ENCODE results near the gene SURF6.
"Not testable (repeated sequence)": the region's sequence is repeated elsewhere in the genome, so short reads cannot be mapped to it uniquely, and the experiment has no call there.

The SURF6 gene

DNA sequence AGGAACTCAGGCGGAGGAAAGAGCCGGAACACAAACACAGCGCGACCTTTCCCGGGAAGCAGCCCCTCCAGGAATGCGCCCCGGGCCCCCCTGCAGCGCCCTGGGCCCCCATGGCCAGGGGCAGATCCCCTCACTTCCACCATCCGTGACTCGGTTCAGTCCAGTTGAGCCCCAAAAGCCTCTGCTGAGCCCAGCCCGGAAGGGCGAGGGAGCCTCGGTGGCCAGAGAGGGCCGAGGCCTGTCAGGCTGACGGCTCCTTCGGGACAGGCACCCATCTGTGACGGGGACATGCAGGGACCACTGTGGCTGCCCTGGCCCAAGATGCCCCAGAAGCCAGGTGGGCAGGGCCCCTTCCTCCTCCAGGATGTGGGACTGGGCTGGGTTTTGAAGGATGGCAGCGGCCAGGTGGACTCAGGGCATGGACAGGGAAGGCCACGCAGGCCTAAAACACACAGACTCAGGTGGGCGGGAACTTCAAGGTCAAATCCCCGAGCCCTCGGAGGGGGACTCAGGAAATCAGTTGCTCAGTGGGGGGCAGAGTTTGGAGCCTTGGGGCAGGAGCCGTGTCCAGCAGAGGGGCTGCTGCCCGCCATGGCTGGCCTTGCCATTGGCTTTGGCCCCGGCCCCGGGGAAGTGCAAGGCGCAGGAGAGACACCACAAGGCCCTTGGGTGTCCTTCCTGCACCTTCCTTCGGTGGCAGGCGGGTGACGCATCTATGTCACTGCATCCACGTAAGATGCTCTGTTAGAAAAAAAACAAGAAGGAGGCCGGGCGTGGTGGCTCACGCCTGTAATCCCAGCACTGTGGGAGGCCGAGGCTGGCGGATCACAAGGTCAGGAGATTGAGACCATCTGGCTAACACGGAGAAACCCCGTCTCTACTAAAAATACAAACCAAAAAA lies 31.3 kb downstream of the SURF6 start:
- Histone ChIP-seq H3K27ac (ENCODE audit: low read depth, low read length) (no peak overlapping the region), H3K36me3 (ENCODE audit: insufficient read depth, low read length) (no peaks in the 10 kb centered on the region), H2AFZ (ENCODE audit: low read length, unreplicated experiment) (no peak overlapping the region), H3K27me3 (ENCODE audit: insufficient read depth, low read length) (peaks cover 75% of the 10 kb centered on the region), H3K4me3 (ENCODE audit: low read depth, low read length) (no peak overlapping the region), H3K4me1 (ENCODE audit: control insufficient read depth, insufficient read depth, low read length, unreplicated experiment) (no peaks in the 10 kb centered on the region), H3K79me2 (ENCODE audit: control insufficient read depth, insufficient read depth, low read length, unreplicated experiment) (no peaks in the 10 kb centered on the region)

DNA sequence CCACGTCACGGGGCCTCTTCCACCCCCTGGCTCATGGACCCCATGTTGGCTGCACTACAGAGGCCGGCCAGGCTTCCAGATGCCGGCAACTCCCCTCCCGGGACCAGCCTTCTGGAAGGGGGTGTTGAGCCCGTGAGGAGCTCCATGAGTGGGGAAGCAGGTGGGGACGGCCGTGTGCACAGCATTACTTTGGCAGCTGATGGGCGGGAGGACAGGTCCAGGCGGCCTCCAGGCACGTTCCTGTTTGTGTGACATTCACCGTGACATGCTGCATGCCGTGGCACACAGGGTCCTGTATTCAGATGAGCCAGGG lies 31.9 kb downstream of the SURF6 start:
- Histone ChIP-seq H3K4me3 (ENCODE audit: low read depth, low read length) (no peak overlapping the region), H3K27ac (ENCODE audit: low read depth, low read length) (no peak overlapping the region), H3K4me1 (ENCODE audit: control insufficient read depth, insufficient read depth, low read length, unreplicated experiment) (no peaks in the 10 kb centered on the region), H3K79me2 (ENCODE audit: control insufficient read depth, insufficient read depth, low read length, unreplicated experiment) (no peaks in the 10 kb centered on the region), H3K36me3 (ENCODE audit: insufficient read depth, low read length) (no peaks in the 10 kb centered on the region), H3K27me3 (ENCODE audit: insufficient read depth, low read length) (peaks cover 74% of the 10 kb centered on the region), H2AFZ (ENCODE audit: low read length, unreplicated experiment) (no peak overlapping the region)

DNA sequence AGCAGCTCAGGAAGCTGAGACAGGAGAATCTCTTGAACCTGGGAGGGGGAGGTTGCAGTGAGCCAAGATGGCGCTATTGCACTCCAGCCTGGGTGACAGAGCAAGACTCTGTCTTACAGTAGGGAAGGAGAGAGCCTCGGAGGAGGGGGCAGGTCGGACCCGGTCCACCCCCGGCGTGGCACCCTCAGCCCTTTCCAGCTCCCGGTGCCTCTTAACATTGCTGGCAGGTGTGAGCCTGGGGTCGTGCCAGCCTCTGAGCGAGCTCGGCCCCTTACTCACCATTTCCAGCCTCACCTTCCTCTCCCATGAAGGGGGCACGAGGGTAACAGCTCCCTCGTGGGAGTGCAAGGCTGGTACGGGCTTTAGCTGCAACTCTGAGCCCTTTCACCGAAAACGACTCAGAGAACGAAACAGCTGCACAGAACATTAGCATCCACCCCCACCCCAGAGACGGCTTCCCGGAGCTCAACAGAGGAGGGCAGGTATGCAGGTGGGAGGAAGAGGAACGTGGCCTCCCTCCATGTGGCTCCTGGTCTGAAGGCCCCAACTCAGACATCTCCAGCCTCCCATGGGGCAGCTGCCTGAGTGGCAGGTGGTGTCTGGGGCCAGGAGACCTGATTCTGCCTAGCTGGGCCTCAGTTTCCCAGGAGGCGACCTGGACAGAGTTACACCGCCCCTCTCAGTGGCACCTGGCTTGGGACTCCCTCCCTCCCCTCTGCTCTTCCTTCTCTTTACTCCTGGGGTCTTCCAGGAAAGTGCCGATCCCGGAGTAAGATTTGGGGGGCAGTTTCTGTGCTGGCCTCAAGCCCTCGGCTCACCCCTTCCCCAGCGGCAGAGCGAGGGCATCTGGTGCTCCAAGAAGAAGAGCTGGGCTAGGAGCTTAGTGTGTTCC lies 32.5 kb downstream of the SURF6 start:
- no peak overlapping the region for H3K27ac ChIP-seq (ENCODE audit: low read depth, low read length)
- H3K79me2 ChIP-seq (ENCODE audit: control insufficient read depth, insufficient read depth, low read length, unreplicated experiment), result no peaks in the 10 kb centered on the region
- H3K27me3 ChIP-seq (ENCODE audit: insufficient read depth, low read length), result peaks cover 73% of the 10 kb centered on the region
- no peak overlapping the region for H2AFZ ChIP-seq (ENCODE audit: low read length, unreplicated experiment)
- no peak overlapping the region for H3K4me3 ChIP-seq (ENCODE audit: low read depth, low read length)
- H3K36me3 ChIP-seq (ENCODE audit: insufficient read depth, low read length), result no peaks in the 10 kb centered on the region
- H3K4me1 ChIP-seq (ENCODE audit: control insufficient read depth, insufficient read depth, low read length, unreplicated experiment), result no peaks in the 10 kb centered on the region

DNA sequence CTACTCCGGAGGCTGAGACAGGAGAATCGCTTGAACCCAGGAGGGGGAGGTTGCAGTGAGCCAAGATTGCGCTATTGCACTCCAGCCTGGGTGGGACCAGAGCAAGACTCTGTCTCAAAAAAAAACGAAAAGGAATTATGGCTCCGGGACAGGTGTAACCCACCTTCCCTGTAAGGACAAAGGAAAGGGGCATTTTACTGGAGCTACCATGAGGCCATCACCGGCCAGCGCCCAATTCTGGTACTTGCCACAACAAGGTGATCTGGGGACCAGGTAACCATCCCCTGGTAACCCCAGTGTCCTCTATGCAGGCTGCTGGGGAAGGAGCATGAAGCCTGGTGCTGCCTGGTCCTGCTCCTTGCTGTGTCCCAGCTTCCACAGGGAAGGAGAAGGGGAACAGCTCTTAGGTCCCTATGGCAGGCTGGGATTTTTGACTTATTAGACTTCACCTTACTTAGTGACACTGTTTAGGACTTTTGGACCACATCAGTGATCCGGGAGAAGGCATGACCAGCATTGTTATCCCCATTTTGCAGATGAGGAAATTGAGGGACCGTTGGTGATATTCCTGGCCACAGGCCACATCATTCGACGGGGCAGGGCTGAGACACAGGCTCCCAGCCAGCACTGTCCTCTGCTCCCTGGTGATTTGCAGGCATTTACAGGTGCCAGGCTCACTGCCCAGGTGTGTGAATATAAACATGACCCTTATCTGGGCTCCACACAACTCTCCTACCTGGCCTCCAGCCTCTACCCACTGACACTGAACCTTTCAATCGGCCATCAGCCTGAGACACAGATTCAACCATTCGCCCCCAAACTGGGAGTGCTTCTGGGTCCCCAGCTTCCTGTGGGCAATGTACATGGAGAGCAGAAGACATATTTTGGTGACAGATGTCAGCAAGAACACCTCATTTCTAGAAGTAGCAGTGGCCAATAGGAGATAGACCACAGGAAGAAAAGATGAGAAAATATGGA lies 34.4 kb downstream of the SURF6 start:
- Histone ChIP-seq H3K79me2 (ENCODE audit: control insufficient read depth, insufficient read depth, low read length, unreplicated experiment) (no peaks in the 10 kb centered on the region), H3K27ac (ENCODE audit: low read depth, low read length) (no peak overlapping the region), H2AFZ (ENCODE audit: low read length, unreplicated experiment) (no peak overlapping the region), H3K36me3 (ENCODE audit: insufficient read depth, low read length) (no peaks in the 10 kb centered on the region), H3K4me1 (ENCODE audit: control insufficient read depth, insufficient read depth, low read length, unreplicated experiment) (no peaks in the 10 kb centered on the region), H3K4me3 (ENCODE audit: low read depth, low read length) (no peak overlapping the region), H3K27me3 (ENCODE audit: insufficient read depth, low read length) (peaks cover 74% of the 10 kb centered on the region)

DNA sequence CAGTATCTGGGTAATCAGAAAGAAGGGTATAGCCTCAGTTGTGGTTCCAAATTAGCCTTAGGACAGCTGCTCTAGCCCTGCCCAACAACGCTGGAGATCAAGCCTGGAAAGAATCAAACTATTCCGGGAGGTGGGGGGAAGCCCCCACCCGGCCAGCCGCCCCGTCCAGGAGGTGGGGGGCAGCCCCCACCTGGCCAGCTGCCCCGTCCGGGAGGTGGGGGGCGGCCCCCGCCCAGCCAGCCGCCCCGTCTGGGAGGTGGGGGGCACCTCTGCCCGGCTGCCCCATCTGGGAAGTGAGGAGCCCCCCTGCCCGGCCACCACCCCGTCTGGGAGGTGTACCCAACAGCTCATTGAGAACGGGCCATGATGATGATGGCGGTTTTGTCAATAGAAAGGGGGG lies 36.0 kb downstream of the SURF6 start:
- H3K79me2 ChIP-seq (ENCODE audit: control insufficient read depth, insufficient read depth, low read length, unreplicated experiment); H2AFZ ChIP-seq (ENCODE audit: low read length, unreplicated experiment); H3K4me1 ChIP-seq (ENCODE audit: control insufficient read depth, insufficient read depth, low read length, unreplicated experiment); H3K4me3 ChIP-seq (ENCODE audit: low read depth, low read length); H3K27ac ChIP-seq (ENCODE audit: low read depth, low read length); H3K36me3 ChIP-seq (ENCODE audit: insufficient read depth, low read length): not testable (repeated sequence)
- peaks cover 73% of the 10 kb centered on the region for H3K27me3 ChIP-seq (ENCODE audit: insufficient read depth, low read length)

DNA sequence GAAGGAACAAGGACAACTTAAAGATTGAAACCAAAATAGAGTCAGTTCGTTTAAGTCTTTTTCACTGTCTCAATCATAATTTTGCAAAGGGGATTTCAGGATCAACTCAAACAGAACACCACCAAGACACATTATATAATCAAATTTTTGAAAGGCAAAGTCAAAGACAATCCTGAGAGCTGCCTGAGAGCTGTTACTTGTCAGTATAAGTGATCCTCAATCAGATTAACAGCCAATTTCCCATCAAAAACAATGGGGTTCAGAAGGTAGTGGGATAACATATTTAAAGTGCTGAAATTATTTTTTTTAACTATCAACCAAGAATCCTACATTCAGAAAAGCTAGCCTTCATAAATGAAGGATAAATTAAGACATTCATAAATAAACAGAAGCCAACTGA lies 41.7 kb downstream of the SURF6 start:
- no peak overlapping the region for H2AFZ ChIP-seq (ENCODE audit: low read length, unreplicated experiment)
- no peak overlapping the region for H3K27ac ChIP-seq (ENCODE audit: low read depth, low read length)
- no peaks in the 10 kb centered on the region for H3K79me2 ChIP-seq (ENCODE audit: control insufficient read depth, insufficient read depth, low read length, unreplicated experiment)
- H3K36me3 ChIP-seq (ENCODE audit: insufficient read depth, low read length), result no peaks in the 10 kb centered on the region
- no peak overlapping the region for H3K4me3 ChIP-seq (ENCODE audit: low read depth, low read length)
- H3K27me3 ChIP-seq (ENCODE audit: insufficient read depth, low read length), result peaks cover 76% of the 10 kb centered on the region
- no peaks in the 10 kb centered on the region for H3K4me1 ChIP-seq (ENCODE audit: control insufficient read depth, insufficient read depth, low read length, unreplicated experiment)

DNA sequence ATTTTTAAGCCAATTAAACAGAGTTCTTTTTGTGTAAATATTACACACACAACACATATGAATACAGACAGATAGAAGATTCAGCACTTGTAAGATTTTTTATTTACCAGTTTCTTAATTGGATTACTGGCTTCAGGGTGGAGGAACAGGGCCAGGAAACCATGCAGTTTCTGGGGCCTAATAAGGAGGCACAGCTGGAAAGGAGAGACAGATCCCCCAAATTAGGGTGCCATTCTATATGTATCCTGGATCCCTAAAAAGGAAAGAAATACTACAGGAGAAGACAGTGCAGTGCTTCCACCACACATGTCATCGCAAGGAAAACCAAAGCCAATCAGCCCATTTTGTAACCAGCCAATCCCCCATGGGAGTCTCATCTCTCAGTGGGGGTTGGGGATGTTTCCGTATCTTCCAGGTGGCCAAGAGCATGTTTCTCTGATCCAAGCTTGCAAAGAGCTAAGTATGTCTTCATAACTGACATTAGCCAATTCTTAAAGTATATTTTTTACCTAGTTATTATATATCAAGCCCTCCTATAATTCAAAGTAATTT lies 45.2 kb downstream of the SURF6 start:
- no peak overlapping the region for H3K27ac ChIP-seq (ENCODE audit: low read depth, low read length)
- H3K4me1 ChIP-seq (ENCODE audit: control insufficient read depth, insufficient read depth, low read length, unreplicated experiment), result no peaks in the 10 kb centered on the region
- no peaks in the 10 kb centered on the region for H3K36me3 ChIP-seq (ENCODE audit: insufficient read depth, low read length)
- H3K4me3 ChIP-seq (ENCODE audit: low read depth, low read length), result no peak overlapping the region
- H2AFZ ChIP-seq (ENCODE audit: low read length, unreplicated experiment), result no peak overlapping the region
- no peaks in the 10 kb centered on the region for H3K79me2 ChIP-seq (ENCODE audit: control insufficient read depth, insufficient read depth, low read length, unreplicated experiment)
- H3K27me3 ChIP-seq (ENCODE audit: insufficient read depth, low read length), result peaks cover 61% of the 10 kb centered on the region

DNA sequence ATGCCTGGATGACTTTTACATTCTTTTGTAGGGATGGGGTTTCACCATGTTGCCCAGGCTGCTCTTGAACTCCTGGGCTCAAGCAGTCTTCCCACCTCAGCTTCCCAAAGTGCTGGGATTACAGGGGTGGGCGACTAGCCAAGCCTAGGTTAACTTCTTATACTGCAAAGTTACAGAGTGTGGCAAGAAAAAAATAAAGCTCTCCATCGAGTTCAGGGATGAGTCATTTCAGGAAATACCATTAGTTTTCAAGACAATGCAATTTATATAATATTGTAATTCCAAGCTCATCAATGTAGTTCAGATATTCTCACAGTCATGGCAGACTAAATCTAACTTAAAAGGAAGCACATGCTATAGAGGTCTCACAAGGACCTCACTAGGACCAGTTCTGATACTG lies 49.5 kb downstream of the SURF6 start:
- Histone ChIP-seq H3K36me3 (ENCODE audit: insufficient read depth, low read length) (no peaks in the 10 kb centered on the region), H3K79me2 (ENCODE audit: control insufficient read depth, insufficient read depth, low read length, unreplicated experiment) (no peaks in the 10 kb centered on the region), H3K4me1 (ENCODE audit: control insufficient read depth, insufficient read depth, low read length, unreplicated experiment) (no peaks in the 10 kb centered on the region), H2AFZ (ENCODE audit: low read length, unreplicated experiment) (no peak overlapping the region), H3K4me3 (ENCODE audit: low read depth, low read length) (no peak overlapping the region), H3K27ac (ENCODE audit: low read depth, low read length) (no peak overlapping the region), H3K27me3 (ENCODE audit: insufficient read depth, low read length) (peaks cover 50% of the 10 kb centered on the region)

DNA sequence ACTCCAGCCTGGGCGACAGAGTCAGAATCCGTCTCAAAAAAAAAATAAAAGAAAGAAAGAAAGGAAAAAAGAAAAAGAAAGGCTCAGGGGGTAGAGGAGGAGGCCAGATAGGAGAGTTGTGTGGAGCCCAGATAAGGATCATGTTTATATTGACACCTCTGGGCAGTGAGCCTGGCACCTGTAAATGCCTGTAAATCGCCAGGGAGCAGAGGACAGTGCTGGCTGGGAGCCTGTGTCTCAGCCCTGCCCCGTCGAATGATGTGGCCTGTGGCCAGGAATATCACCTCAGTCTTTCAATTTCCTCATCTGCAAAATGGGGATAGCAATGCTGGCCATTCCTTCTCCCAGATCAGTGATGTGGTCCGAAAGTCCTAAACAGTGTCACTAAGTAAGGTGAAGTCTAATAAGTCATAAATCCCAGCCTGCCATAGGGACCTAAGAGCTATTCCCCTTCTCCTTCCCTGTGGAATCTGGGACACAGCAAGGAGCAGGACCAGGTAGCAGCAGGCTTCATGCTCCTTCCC lies 50.7 kb downstream of the SURF6 start:
- H3K27me3 ChIP-seq (ENCODE audit: insufficient read depth, low read length), result peaks cover 50% of the 10 kb centered on the region
- H2AFZ ChIP-seq (ENCODE audit: low read length, unreplicated experiment), result no peak overlapping the region
- H3K36me3 ChIP-seq (ENCODE audit: insufficient read depth, low read length), result no peaks in the 10 kb centered on the region
- H3K4me1 ChIP-seq (ENCODE audit: control insufficient read depth, insufficient read depth, low read length, unreplicated experiment), result no peaks in the 10 kb centered on the region
- no peaks in the 10 kb centered on the region for H3K79me2 ChIP-seq (ENCODE audit: control insufficient read depth, insufficient read depth, low read length, unreplicated experiment)
- H3K27ac ChIP-seq (ENCODE audit: low read depth, low read length), result no peak overlapping the region
- no peak overlapping the region for H3K4me3 ChIP-seq (ENCODE audit: low read depth, low read length)

DNA sequence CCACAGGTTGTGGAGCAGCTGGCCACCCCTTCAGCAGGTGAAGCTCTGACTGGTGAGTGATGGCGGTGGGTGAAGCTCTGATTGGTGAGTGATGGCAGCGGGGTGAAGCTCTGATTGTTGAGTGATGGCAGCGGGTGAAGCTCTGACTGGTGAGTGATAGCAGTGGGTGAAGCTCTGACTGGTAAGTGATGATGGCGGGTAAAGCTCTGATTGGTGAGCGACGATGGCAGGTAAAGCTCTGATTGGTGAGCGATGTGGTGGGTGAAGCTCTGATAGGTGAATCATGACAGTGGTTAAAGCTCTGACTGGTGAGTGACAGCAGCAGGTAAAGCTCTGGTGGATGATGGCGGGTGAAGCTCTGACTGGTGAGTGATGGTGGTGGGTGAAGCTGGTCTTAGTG lies 51.6 kb downstream of the SURF6 start:
- H3K4me1 ChIP-seq (ENCODE audit: control insufficient read depth, insufficient read depth, low read length, unreplicated experiment), result no peaks in the 10 kb centered on the region
- H3K27ac ChIP-seq (ENCODE audit: low read depth, low read length), result no peak overlapping the region
- no peak overlapping the region for H3K4me3 ChIP-seq (ENCODE audit: low read depth, low read length)
- H3K79me2 ChIP-seq (ENCODE audit: control insufficient read depth, insufficient read depth, low read length, unreplicated experiment), result no peaks in the 10 kb centered on the region
- H3K36me3 ChIP-seq (ENCODE audit: insufficient read depth, low read length), result no peaks in the 10 kb centered on the region
- H3K27me3 ChIP-seq (ENCODE audit: insufficient read depth, low read length), result peaks cover 52% of the 10 kb centered on the region
- no peak overlapping the region for H2AFZ ChIP-seq (ENCODE audit: low read length, unreplicated experiment)

Data from ACC112 (cell line).